GM06990 (cell line): ENCODE data around the gene CPXM1.
A peak's percentile ranks its signal among the peaks of the same experiment; 100 is the strongest.

ENCODE experiments used
- DNase-seq: peaks from one replicate; pipeline ENCODE4 v3.0.0-alpha.2; 2011; ENCODE audit not compliant: insufficient read length; ENCODE audit errors: extremely low read depth
- H3K27me3 ChIP-seq: replicated peaks from 2 replicates; pipeline ENCODE4 v1.6.0; 2011; ENCODE audit warnings: low read length; ENCODE audit not compliant: control insufficient read depth, insufficient read depth
- H3K36me3 ChIP-seq: 2 replicates; pipeline ENCODE4 v1.5.1; 2011; ENCODE audit warnings: low read length; ENCODE audit not compliant: control insufficient read depth, insufficient read depth
- H3K4me3 ChIP-seq: replicated peaks from 2 replicates; pipeline ENCODE4 v1.5.1; 2011; ENCODE audit warnings: low read depth, mild to moderate bottlenecking, control low read depth, low read length
- TF ChIP-seq, protein P1 (sequence below): IDR thresholded peaks from 2 replicates; pipeline ENCODE4 v1.5.1; 2011; ENCODE audit warnings: low read length, control low read depth, mild to moderate bottlenecking, inconsistent platforms; ENCODE audit not compliant: insufficient read depth, poor library complexity, severe bottlenecking

The CPXM1 gene

DNA sequence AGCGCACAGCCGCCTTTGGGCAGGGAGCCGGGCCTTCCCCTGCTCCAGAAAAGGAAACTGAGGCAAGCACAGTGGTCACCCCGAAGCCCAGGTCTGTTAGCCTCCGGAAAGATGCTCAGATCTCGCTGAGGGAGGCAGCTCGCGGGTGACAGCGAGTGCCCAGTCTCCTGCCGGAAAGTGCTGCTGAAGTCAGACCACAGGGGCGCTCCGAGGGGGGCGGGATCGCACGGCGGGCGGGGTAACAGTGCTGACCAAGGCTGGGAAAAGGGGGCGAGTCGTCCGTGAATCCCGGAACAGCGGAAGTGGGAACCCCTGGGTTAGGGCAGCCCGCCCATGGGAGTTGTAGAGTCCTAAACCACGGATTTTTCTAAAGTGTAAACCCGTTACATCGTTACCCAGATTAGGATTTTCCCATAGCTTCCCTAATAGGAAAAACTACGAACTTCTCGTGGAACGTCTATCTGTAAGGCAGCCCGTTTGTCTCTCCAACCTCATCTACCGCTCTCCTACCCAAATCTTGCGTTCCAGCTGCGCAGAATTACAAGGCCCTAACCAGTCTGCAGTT, 40.6 kb upstream of the CPXM1 start:
- H3K27me3 ChIP-seq: no peaks in the 10 kb centered on the region
- peak overlapping the region; percentile 89 for H3K4me3 ChIP-seq
- TF ChIP-seq, protein P1, sequence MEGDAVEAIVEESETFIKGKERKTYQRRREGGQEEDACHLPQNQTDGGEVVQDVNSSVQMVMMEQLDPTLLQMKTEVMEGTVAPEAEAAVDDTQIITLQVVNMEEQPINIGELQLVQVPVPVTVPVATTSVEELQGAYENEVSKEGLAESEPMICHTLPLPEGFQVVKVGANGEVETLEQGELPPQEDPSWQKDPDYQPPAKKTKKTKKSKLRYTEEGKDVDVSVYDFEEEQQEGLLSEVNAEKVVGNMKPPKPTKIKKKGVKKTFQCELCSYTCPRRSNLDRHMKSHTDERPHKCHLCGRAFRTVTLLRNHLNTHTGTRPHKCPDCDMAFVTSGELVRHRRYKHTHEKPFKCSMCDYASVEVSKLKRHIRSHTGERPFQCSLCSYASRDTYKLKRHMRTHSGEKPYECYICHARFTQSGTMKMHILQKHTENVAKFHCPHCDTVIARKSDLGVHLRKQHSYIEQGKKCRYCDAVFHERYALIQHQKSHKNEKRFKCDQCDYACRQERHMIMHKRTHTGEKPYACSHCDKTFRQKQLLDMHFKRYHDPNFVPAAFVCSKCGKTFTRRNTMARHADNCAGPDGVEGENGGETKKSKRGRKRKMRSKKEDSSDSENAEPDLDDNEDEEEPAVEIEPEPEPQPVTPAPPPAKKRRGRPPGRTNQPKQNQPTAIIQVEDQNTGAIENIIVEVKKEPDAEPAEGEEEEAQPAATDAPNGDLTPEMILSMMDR: no peak
- H3K36me3 ChIP-seq: no peaks in the 10 kb centered on the region
- peak; percentile 62 for DNase-seq

DNA sequence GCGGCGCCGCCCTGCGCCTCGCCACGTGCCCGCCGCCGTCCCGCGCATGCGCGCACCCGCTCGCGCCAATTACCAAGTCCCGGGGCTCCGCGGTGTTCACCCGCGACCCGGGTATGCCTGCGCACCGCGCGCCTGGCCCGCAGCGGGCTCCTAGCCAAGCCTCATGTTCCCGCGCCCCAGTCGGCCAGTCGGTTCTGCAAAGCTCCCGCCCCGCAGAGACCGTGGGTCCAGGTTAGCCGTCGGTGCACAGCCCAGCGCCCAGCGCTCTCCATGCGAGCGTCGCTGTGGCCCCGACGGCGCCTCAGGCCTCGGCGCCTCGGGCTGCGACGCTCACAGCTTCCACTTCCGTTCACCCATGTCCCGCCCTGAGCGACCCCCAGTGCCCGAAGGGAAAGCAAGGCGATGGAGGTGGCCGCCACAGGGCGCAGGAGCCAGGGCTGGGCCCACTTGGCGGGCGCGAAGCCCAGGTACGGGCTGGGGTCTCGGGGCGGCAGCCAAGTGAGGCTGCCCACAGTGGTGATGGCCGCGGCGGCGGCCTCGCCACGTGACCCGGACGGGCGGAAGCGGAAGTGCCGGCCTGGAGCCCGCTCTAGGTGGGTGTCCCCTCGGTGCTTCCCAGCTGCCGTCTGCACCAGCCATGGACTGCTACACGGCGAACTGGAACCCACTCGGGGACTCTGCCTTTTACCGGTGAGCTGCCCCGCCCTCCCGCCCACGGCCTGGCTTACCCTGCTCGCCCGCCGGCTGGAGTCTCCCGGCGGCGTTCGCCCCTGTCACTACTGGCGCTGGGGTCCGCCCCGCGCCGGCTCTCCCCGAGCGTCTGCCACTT, 39.9 kb upstream of the CPXM1 start, which contains the start of the genes PCED1A and VPS16:
Gene PCED1A (minus strand): TSS at position 518 of the 829 bp plus-strand sequence. CDS start 743 bp downstream, outside the sequence.
Gene VPS16 (plus strand): TSS at position 608 of the 829 bp plus-strand sequence. CDS start 30 bp downstream, at position 638.
- DNase-seq: peak; percentile 94
- Histone ChIP-seq H3K36me3 (no peaks in the 10 kb centered on the region), H3K4me3 (peak within 1 kb of the TSS; percentile 89), H3K27me3 (no peaks in the 10 kb centered on the region)
- TF ChIP-seq, protein P1: no peak

- Histone ChIP-seq H3K36me3 (no peaks in the 10 kb centered on the region; the same call in 1 of the 2 replicates), H3K4me3 (peak overlapping the region; percentile 89), H3K27me3 (no peaks in the 10 kb centered on the region)
- TF ChIP-seq, protein P1: no peak
- no peak for DNase-seq
Measured at GRCh38 chr20:2839732-2840137, 39.3 kb upstream of the CPXM1 start.

- H3K4me3 ChIP-seq: no peak overlapping the region
- no peaks in the 10 kb centered on the region; the same call in 1 of the 2 replicates for H3K36me3 ChIP-seq
- no peaks in the 10 kb centered on the region for H3K27me3 ChIP-seq
- no peak for DNase-seq
- TF ChIP-seq, protein P1: no peak
Measured at GRCh38 chr20:2838847-2839671, 38.6 kb upstream of the CPXM1 start.

GRCh38 chr20:2838170-2838797, 37.9 kb upstream of the CPXM1 start:
- TF ChIP-seq, protein P1: no peak
- DNase-seq: peak; percentile 69
- Histone ChIP-seq H3K4me3 (no peak overlapping the region), H3K27me3 (no peaks in the 10 kb centered on the region), H3K36me3 (no peaks in the 10 kb centered on the region; the same call in 1 of the 2 replicates)
